ENCODE measurements around the gene CDC42EP4.
A peak's percentile ranks its signal among the peaks of the same experiment; 100 is the strongest.

The CDC42EP4 gene, protein sequence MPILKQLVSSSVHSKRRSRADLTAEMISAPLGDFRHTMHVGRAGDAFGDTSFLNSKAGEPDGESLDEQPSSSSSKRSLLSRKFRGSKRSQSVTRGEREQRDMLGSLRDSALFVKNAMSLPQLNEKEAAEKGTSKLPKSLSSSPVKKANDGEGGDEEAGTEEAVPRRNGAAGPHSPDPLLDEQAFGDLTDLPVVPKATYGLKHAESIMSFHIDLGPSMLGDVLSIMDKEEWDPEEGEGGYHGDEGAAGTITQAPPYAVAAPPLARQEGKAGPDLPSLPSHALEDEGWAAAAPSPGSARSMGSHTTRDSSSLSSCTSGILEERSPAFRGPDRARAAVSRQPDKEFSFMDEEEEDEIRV

DNA sequence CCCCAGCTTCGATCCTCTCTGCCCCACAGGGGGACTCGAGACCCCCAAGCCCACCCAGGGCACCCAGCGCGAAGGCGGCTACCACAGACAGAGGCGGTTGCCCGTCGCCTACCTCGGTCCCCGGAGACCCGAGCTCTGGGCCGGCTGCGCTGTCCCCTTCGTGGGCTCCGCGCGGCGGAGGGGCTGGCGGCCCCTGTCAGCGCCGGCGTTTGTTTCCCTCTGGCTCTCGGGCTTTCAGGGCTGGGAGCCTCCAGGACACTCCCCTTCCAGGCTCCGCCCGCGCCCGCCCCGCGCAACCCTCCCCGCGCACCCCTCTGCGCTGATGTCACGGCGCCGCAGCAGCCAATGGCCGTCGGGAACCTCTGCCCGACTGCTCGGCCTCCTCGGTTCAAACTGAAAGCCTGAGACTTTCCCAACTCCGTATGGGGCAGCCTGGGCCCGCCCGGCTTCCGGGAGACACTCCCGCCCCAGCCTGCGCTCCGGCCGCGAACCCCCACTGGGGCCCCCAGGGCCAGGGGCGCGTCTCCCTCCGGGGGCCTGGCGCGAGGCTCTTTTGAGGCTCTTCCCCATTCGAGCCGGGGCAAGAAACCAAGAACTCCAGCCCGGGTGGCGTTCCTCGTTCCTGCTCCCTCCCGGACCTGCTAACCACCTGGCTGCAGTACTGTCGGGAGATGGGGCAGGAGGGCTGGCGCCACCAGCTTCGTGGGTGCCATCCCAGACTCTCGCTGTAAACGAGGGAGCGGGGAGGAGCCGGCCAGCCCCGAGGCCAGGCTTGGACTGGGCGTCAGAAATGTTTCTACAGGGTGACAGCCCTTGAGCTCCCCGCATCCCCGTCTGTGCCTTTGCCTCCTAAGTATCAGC lies at the start of gene CDC42EP4:
Gene CDC42EP4 (minus strand): TSS at position 221 of the 861 bp plus-strand sequence. CDS start 25,501 bp downstream, outside the sequence.
- peak; percentile 53 to 98 (median 93) for DNase-seq

DNA sequence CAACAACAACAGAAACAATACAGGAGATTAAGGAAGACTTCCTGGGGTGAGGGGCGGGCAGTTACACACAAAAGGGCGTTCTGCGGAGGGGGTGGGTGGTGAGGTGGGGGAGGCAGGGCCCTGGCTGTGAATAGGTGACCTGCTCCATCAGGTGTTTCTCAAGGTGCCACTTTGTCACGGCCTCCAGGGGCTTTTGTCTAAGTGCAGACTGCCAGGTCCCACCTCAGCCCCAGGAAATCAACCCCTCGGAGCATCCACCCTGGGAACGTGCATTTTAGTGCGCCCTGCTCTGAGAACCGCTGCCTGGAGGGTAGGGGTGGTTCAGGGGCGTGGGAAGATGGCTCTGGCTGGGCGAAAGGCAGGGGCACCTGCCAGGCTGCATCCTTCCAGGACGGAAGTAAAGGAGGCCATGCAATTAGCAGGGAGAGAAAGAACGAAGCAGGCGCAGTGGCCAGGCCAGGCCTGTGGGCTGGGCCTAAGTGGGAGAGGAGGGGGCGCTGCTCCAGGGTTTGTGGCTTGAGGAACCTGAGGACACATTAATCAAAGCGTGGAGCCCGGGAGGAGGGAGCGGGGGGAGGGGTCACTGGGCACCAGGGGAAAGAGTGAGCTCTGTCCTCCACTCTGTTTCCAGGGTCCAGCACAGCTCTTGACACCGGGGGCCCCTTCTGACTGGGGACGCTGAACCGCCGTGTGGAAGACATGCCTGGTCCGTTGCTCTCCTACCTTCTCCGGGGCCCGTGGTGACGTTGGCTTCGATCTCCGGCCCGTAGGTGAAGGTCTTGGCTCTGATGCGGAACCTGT lies 49.4 kb upstream of the CDC42EP4 start:
- DNase-seq, result no peak

GRCh38 chr17:73359987-73360410 lies 48.2 kb upstream of the CDC42EP4 start:
- peak in 12 of 51 donors; percentile 11 to 61 (median 30) for DNase-seq

GRCh38 chr17:73359352-73359751 lies 47.6 kb upstream of the CDC42EP4 start:
- no peak for DNase-seq

DNA sequence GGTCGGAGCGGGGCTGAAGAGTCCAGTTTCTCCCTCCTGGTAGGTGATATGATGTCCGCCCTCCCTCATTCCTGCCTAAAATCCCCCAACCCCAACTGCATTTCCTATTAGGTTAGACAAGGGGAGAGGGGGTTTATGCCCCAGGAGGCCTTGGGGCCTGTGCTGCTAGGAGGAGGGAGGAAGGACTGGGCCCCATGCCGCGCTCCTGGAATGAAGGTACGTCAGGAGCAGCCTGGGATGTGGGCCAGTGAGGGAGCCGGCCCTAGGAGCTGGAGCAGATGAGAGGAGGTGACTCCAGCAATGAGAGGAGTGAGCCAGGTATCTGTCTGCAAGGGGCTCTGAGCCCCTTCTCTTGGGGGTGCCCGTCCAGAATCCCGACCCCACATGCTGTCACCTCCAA lies 46.9 kb upstream of the CDC42EP4 start:
- no peak for DNase-seq

DNA sequence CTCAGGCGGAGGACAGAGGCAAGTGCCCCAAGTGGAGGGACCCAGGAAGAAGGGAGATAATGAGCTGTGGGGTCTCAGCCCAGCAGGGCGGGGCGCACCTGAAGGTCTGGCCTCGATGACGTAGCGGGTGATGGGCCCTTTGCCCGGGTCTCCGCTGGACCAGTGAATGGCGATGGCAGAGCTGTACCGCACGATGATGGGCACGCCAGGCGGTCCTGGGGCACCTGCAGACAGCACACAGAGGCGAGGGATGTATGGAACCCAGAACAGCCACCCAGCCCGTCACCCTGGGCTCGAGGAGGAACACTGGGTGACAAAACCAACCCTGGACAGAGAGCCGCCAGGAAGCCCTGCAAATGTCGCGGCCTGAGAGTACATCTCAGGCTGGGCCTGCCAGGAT lies 46.2 kb upstream of the CDC42EP4 start:
- no peak for DNase-seq

DNA sequence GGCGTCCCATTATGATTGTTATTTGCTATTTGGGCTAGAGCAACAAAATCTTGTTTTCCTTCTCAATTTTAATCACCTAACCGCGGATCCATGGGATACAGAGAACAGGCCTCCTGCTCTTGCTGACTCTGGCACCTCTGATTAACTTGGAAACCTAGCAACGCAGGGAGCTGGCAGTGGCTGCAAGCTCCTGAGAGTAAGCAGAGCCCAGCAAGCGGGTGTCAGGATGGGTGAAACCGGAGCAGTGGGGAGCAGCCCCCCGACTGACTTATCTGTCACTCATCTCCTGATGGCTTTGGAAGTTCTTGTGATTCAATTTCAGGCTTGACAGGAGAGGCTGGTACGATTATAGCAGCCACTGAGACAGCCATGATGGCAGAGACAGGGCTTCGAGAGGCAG lies 45.5 kb upstream of the CDC42EP4 start:
- peak in 20 of 51 donors; percentile 4 to 58 (median 34) for DNase-seq

DNA sequence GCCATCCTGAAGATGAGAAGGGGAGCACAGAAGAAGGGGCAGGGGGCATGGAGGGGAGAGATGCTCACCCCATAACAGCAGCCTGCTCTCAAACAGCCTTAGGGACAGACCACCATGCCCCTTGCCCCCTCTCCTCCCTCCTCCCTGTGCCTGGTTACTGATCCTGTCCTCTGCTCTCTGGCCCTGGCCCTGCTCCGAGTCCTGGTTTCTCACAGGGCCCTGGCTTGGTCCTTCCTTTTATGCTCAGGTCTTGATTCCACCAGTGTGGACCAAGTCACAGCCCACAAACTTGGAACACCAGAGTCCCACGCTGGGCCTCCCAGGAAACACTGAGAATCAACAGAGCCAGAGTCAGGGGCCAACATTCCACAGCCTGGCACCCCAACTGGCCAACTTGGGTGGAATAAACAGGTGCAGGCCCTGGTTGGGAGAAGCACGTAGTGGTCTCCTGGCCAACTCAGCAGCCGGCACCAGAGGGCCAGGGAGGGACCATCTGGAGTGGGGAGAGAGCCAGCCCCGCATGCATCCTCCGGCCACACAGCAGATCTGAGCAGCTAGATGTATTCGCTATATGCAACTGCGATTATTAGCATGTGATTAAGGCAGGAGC lies 44.9 kb upstream of the CDC42EP4 start:
- DNase-seq, result peak in 2 of 51 donors; percentile 24 to 26

GRCh38 chr17:73354423-73355284 lies 42.9 kb upstream of the CDC42EP4 start:
- DNase-seq, result no peak

DNA sequence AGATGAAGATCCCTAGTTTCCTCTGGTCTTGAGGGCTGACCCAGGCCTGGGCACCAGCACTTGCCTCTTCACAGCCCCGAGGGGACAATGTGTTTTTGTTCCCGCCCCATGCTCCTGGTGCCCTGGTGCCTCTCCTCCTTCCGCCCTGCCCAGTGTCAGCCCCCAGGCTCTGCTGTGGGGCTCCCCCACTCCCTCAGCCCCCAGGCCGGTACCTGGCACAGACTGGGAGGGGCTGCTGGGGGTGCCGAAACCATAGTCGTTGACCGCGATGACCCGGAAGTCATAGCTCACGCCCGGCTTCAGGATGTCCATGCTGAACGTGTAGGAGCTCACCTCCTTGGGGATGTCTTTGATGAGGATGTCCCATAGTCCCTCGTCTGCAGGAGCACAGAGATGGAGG lies 40.5 kb upstream of the CDC42EP4 start:
- DNase-seq, result no peak

- DNase-seq, result no peak
These were observed 40.0 kb upstream of the CDC42EP4 start for GRCh38 chr17:73351764-73352163.

DNA sequence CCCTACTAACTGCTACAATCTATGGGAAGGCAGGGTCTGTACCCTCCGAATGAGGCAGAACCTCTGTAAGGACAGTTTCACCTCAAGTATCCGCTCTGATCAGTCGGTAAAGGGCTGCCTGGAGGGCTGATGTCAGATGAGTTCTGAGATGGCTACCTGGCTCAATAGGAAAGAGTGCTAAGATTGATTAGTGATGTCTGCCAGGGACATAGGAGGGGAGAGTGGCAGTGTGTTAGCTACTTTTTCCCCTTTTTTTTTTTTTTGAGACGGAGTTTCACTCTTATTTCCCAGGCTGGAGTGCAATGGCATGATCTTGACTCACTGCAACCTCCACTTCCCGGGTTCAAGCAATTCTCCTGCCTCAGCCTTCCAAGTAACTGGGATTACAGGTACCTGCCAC lies 39.1 kb upstream of the CDC42EP4 start:
- no peak for DNase-seq

- no peak for DNase-seq
These were observed 37.8 kb upstream of the CDC42EP4 start for GRCh38 chr17:73349647-73350046.

DNA sequence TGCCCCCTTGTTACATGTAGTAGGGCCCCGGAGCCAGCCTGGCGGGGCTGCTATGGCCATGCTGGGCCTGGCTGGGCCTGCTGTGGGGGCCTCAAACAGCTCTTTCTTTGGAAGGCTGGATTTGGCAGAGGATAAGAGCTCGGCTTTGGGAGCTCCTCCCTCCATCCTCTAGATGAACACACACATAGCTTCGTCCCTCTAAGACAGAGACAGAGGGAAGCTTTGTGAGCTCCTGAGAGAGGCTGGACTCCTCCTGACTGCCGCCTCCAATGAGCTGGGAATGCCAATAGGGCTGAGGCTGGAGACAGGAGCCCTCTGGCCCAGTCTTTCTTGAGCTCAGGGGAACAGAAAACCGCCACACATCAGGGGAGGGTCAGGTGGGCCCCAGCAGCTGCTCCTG lies 37.3 kb upstream of the CDC42EP4 start:
- DNase-seq, result peak in 42 of 51 donors; percentile 34 to 86 (median 66)

- DNase-seq, result peak in 1 of 51 donors; percentile 71
These were observed 37.0 kb upstream of the CDC42EP4 start for GRCh38 chr17:73348829-73349095.

DNA sequence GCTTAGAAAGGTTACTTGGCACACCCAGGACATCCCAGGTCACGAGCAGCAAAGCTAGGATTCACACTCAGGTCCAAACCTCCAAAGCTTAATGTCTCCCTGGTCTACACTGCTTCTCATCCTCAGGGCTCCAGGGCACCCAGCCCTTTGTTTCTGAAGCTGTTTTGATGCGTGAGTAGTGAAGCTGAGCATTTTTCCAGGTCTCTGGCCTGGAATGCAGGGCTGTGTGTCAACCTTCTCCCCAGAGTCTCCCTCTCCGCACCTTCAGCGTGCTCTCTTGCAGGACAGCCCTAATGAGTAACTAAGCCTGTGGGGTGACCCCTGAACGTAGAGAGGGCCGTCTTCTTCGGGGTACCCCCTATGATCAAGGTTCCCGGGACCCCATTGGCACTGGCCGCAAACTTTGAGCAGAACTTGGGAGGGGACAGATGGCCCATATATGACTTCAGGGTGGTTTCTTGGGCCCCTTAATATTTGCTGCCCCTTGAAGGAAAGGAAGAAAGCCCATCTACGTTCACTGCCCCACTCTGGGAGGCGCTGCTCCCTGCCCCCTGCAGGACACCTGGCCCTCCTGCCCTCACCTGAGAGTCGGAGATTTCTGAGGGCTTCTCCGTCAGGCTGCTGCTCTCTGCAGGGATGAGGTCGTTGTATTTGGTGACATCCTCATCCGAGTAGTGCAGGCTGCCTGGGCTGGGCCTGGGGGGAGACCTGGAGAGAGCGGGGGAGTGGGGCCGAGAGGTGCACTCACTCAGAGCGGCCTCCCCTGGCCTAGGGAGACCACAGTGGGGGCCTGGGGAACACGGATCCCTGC lies 36.4 kb upstream of the CDC42EP4 start:
- no peak for DNase-seq

GRCh38 chr17:73347351-73347750 lies 35.5 kb upstream of the CDC42EP4 start:
- peak in 40 of 51 donors; percentile 18 to 93 (median 62) for DNase-seq

- DNase-seq, result no peak
These were observed 34.8 kb upstream of the CDC42EP4 start for GRCh38 chr17:73346501-73347162.
